ENCODE data around the gene SLC39A11.

The SLC39A11 gene

GRCh38 chr17:72616447-72616846 is 476.0 kb downstream of the SLC39A11 start:
- DNase-seq (ENCODE audit: low spot score): no peak

- no peak for DNase-seq (ENCODE audit: low spot score)
These were observed 476.9 kb downstream of the SLC39A11 start for GRCh38 chr17:72615627-72615991.

GRCh38 chr17:72614871-72615626 is 477.4 kb downstream of the SLC39A11 start:
- DNase-seq (ENCODE audit: low spot score): peak; percentile 61

GRCh38 chr17:72614476-72614870 is 478.0 kb downstream of the SLC39A11 start:
- no peak for DNase-seq (ENCODE audit: low spot score)

- DNase-seq (ENCODE audit: low spot score): peak; percentile 65
These were observed 478.6 kb downstream of the SLC39A11 start for GRCh38 chr17:72613806-72614292.

- DNase-seq (ENCODE audit: low spot score): peak; percentile 50
These were observed 479.1 kb downstream of the SLC39A11 start for GRCh38 chr17:72613396-72613795.

GRCh38 chr17:72611172-72611571 is 481.3 kb downstream of the SLC39A11 start:
- no peak for DNase-seq (ENCODE audit: low spot score)

GRCh38 chr17:72609501-72609900 is 483.0 kb downstream of the SLC39A11 start:
- DNase-seq (ENCODE audit: low spot score): peak; percentile 59

GRCh38 chr17:72608436-72608835 is 484.1 kb downstream of the SLC39A11 start:
- no peak for DNase-seq (ENCODE audit: low spot score)

- DNase-seq (ENCODE audit: low spot score): no peak
These were observed 485.8 kb downstream of the SLC39A11 start for GRCh38 chr17:72606656-72607055.

- no peak for DNase-seq (ENCODE audit: low spot score)
These were observed 486.9 kb downstream of the SLC39A11 start for GRCh38 chr17:72605543-72605942.

- DNase-seq (ENCODE audit: low spot score): no peak
These were observed 488.0 kb downstream of the SLC39A11 start for GRCh38 chr17:72604518-72604917.

- no peak for DNase-seq (ENCODE audit: low spot score)
These were observed 488.9 kb downstream of the SLC39A11 start for GRCh38 chr17:72603420-72604242.

- peak; percentile 70 for DNase-seq (ENCODE audit: low spot score)
These were observed 489.7 kb downstream of the SLC39A11 start for GRCh38 chr17:72602517-72603419.

GRCh38 chr17:72600934-72601333 is 491.6 kb downstream of the SLC39A11 start:
- peak; percentile 74 for DNase-seq (ENCODE audit: low spot score)

- DNase-seq (ENCODE audit: low spot score): no peak
These were observed 492.6 kb downstream of the SLC39A11 start for GRCh38 chr17:72599891-72600290.

- no peak for DNase-seq (ENCODE audit: low spot score)
These were observed 493.8 kb downstream of the SLC39A11 start for GRCh38 chr17:72598695-72599094.

GRCh38 chr17:72597354-72598087 is 495.0 kb downstream of the SLC39A11 start:
- no peak for DNase-seq (ENCODE audit: low spot score)

Data from GM03348 (cell line).